Placental pericyte (primary cell): ENCODE data around the gene MRFAP1L1. TPM values are rescaled to one million over a fixed set of nuclear protein-coding genes. Genes with fewer than 3 reads are reported as not detected.

Source experiments
- total RNA-seq: library from RNA; depleted of rRNA; stranded (reverse); fragments of >200 nt; gene quantifications from 2 replicates; pipeline ENCODE4 v1.2.3, GENCODE V29; 2012

MRFAP1L1 gene
- total RNA-seq: 29.9 and 36.1 TPM in 2 replicates

GRCh38 chr4:6709230-6710114, at the start of gene MRFAP1L1:
TSS of gene MRFAP1L1 (minus strand) at chr4:6709865. CDS start at chr4:6709629, 236 bp downstream.

GRCh38 chr4:6716018-6716911, 6.6 kb upstream of the MRFAP1L1 start, which contains the start of gene BLOC1S4:
TSS of gene BLOC1S4 (plus strand) at chr4:6716174. CDS start at chr4:6716210, 36 bp downstream.

DNA sequence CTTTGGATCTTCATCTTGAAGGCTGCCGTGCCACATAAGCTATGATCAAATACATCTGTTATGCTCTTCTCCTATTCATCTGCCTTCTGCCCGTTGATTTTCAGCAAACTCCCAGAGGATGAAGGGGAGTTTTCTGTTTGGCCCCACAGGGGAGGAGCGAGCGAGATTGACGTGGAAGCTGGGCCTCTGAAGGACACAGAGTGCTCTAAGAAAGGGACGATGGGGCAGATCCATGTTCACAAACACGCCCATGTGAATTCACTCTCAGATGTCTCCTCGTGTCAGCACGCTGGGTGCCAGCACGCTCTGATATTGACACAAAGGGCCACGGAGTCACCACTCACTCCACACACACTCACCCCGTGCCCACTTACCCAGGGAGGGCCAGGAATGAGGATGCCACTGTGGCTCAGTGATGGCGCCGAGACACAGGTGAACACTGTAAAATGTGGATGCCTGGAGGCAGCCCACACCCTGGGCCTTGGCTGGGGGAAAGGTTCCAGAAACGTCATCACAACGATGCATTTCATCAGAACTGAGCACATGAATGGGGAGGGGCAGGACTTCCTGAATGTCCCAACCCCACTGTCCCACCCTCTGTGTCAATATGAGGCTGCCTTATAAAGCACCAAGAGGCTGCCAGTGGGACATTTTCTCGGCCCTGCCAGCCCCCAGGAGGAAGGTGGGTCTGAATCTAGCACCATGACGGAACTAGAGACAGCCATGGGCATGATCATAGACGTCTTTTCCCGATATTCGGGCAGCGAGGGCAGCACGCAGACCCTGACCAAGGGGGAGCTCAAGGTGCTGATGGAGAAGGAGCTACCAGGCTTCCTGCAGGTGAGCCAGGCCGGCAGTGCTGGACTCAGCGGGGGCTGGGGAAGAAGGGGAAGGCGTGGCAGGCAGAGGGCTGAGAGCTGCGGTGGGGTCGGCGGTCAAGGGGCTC, 16.2 kb downstream of the MRFAP1L1 start, which contains the start of gene S100P:
TSS of gene S100P (plus strand) at position 648 of the 946 bp plus-strand sequence. CDS start at position 703, 55 bp downstream.

Other genes with a start within 250 kb of the MRFAP1L1 start
- gene PPP2R2C, start 237.3 kb downstream of the MRFAP1L1 start, total RNA-seq: under 0.01 TPM in 1 of 2 replicates, not detected in the other
- gene MAN2B2, start 134.7 kb downstream of the MRFAP1L1 start, total RNA-seq: 20.9 and 36.1 TPM in 2 replicates
- 112 and 151 TPM in 2 replicates for gene MRFAP1, start 69.2 kb downstream of the MRFAP1L1 start, total RNA-seq
- not detected in 2 replicates for gene S100P, start 16.0 kb downstream of the MRFAP1L1 start, total RNA-seq
- gene BLOC1S4, start 6.3 kb upstream of the MRFAP1L1 start, total RNA-seq: 11.8 and 18.2 TPM in 2 replicates
- gene KIAA0232, start 72.9 kb upstream of the MRFAP1L1 start, total RNA-seq: 16.2 and 21.5 TPM in 2 replicates
- 37.9 and 44.4 TPM in 2 replicates for gene TBC1D14, start 200.0 kb upstream of the MRFAP1L1 start, total RNA-seq